Osteoblast (primary cell): ENCODE results near the gene ATXN7L1. TPM values are rescaled to one million over a fixed set of nuclear protein-coding genes. Genes with fewer than 3 reads are reported as not detected.

Experiments
- DNase-seq: peaks from one replicate; pipeline ENCODE4 v3.0.0; 2011; ENCODE audit warnings: low spot score, mixed read lengths; ENCODE audit not compliant: insufficient read length; ENCODE audit errors: missing footprints
- H2AFZ ChIP-seq: 2 replicates; pipeline ENCODE4 v1.6.0; 2011; ENCODE audit warnings: mild to moderate bottlenecking, low read length
- H3K27ac ChIP-seq: 2 replicates; pipeline ENCODE4 v1.5.1; 2011; ENCODE audit warnings: mild to moderate bottlenecking, low read depth, low read length, moderate library complexity
- H3K27me3 ChIP-seq: 2 replicates; pipeline ENCODE4 v1.6.0; 2012; ENCODE audit warnings: mild to moderate bottlenecking, control low read depth, inconsistent platforms, low read length, moderate library complexity; ENCODE audit not compliant: insufficient read depth
- H3K36me3 ChIP-seq: 2 replicates; pipeline ENCODE4 v1.5.1; 2011; ENCODE audit warnings: mild to moderate bottlenecking, low read length, control low read depth, moderate library complexity; ENCODE audit not compliant: insufficient read depth
- H3K4me1 ChIP-seq: 2 replicates; pipeline ENCODE4 v1.5.1; 2011; ENCODE audit warnings: mild to moderate bottlenecking, low read length, control low read depth, moderate library complexity; ENCODE audit not compliant: insufficient read depth
- H3K4me2 ChIP-seq: 2 replicates; pipeline ENCODE4 v1.6.0; 2011; ENCODE audit warnings: mild to moderate bottlenecking, low read length; ENCODE audit not compliant: insufficient read depth
- H3K4me3 ChIP-seq: fragments of 200-600 bp; sonication (generic); 3 replicates; pipeline ENCODE4 v1.5.1; 2012; ENCODE audit warnings: mild to moderate bottlenecking, low read length, inconsistent platforms; ENCODE audit not compliant: insufficient read depth
- H3K79me2 ChIP-seq: 2 replicates; pipeline ENCODE4 v1.6.0; 2012; ENCODE audit warnings: mild to moderate bottlenecking, low read length, control low read depth, inconsistent platforms; ENCODE audit not compliant: insufficient read depth
- H3K9me3 ChIP-seq: 2 replicates; pipeline ENCODE4 v1.5.1; 2011; ENCODE audit warnings: low read depth, low read length, control low read depth
- H4K20me1 ChIP-seq: 2 replicates; pipeline ENCODE4 v1.6.0; 2012; ENCODE audit warnings: mild to moderate bottlenecking, low read length, control low read depth; ENCODE audit not compliant: insufficient read depth
- total RNA-seq: library from RNA; depleted of rRNA; stranded (reverse); fragments of >200 nt; gene quantifications from 2 replicates; pipeline ENCODE4 v1.2.3, GENCODE V29; 2012
- TF ChIP-seq, protein P1 (sequence below): IDR thresholded peaks from 2 replicates; pipeline ENCODE4 v1.5.1; 2011; ENCODE audit warnings: mild to moderate bottlenecking, low read depth, low read length, moderate library complexity; ENCODE audit errors: extremely low read depth

The ATXN7L1 gene
- total RNA-seq, 1 donor, result 9.0 TPM

DNA sequence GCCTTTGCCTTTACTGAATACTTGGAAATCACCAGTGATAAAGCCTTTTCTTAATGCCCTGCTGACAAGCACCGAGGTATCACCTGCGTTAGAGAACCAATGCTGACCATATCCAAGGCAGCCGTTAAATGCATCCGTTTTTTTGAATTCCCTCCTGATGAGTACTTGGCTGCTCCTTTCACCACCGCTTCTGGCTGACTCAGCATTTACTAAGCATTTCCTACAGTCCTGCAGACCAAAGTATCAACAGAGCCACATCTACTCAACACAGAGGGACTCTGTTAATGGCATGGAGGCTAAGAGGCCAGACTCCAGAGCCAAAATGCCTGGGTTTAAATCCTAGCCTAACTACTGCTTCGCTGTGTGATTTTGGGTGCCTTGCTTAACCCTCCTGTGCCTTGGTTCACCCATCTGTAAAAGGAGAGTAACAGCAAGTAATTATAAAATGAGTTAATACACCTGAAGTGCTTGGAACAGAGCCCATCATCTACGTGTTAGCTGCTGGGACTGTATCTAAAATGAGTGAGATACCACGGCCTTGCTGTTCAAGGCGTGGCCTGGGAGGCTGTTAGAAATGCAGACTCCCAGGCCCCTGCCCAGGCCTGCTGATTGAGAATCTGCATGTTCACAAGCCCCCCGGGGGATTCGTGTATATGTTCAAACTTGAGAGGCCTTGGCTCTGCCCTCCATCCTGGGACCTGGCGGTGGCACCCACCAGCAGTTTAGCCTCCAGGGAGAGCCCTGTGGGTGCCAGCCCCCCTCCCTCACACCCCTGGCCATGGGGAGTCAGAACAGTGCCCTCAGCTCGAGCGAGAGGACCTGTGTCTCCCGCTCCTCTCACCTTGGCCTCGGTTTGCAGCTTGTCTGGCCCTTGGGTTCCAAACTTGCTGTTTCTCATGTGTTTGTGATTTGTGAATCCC, 264.3 kb downstream of the ATXN7L1 start:
- Histone ChIP-seq H3K9me3 (no peaks in the 10 kb centered on the region), H3K4me2 (no peak overlapping the region), H3K27ac (no peak overlapping the region), H3K4me3 (no peak overlapping the region), H3K27me3 (no peaks in the 10 kb centered on the region), H3K79me2 (no peaks in the 10 kb centered on the region), H3K4me1 (peaks cover 6% of the 10 kb centered on the region), H3K36me3 (peaks cover 4% of the 10 kb centered on the region), H2AFZ (no peak overlapping the region), H4K20me1 (no peaks in the 10 kb centered on the region)
- TF ChIP-seq, protein P1, sequence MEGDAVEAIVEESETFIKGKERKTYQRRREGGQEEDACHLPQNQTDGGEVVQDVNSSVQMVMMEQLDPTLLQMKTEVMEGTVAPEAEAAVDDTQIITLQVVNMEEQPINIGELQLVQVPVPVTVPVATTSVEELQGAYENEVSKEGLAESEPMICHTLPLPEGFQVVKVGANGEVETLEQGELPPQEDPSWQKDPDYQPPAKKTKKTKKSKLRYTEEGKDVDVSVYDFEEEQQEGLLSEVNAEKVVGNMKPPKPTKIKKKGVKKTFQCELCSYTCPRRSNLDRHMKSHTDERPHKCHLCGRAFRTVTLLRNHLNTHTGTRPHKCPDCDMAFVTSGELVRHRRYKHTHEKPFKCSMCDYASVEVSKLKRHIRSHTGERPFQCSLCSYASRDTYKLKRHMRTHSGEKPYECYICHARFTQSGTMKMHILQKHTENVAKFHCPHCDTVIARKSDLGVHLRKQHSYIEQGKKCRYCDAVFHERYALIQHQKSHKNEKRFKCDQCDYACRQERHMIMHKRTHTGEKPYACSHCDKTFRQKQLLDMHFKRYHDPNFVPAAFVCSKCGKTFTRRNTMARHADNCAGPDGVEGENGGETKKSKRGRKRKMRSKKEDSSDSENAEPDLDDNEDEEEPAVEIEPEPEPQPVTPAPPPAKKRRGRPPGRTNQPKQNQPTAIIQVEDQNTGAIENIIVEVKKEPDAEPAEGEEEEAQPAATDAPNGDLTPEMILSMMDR, result no peak
- DNase-seq, result peak; percentile 83

DNA sequence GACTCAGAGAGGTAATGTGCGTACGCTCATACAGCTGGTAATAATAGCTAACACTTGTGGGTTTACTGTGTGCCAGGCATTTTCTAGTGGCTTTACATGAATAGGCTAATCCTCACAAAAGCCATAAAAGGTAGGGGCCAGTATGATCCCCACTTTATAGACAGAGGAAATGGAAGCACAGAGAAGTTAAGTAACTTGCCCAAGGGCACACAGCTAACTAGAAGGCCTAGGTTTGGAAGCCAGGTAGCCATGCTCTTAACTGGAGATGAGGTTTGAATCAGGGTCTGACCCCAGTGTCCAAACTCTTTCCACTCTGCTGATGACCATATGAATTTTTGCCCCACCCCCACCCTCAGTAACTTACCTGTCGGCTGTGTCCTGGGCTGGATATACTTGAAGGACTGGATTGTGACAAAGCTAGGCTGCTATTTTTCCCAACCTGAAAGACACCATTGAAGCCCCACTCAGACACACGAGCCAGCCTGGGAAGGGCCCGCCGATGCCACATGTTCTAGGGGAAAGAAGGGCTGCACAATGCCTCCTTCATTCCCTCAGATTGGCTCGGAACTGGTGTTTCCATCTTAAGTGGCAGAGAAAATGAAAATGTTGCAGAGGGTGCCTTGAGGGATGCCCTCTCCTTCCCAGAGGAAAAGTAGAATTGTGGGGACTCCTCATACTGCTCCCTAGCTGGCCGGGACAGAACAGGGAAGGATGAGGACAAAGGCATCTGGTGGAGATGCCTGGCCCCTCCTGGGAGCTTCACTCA, 266.1 kb downstream of the ATXN7L1 start:
- Histone ChIP-seq H3K27ac (no peak overlapping the region), H3K4me1 (peaks cover 6% of the 10 kb centered on the region), H3K9me3 (no peaks in the 10 kb centered on the region), H4K20me1 (no peaks in the 10 kb centered on the region), H3K79me2 (no peaks in the 10 kb centered on the region), H2AFZ (no peak overlapping the region), H3K27me3 (no peaks in the 10 kb centered on the region), H3K4me3 (no peak overlapping the region), H3K4me2 (no peak overlapping the region), H3K36me3 (peaks cover 4% of the 10 kb centered on the region)
- TF ChIP-seq, protein P1, result no peak
- DNase-seq, result no peak

DNA sequence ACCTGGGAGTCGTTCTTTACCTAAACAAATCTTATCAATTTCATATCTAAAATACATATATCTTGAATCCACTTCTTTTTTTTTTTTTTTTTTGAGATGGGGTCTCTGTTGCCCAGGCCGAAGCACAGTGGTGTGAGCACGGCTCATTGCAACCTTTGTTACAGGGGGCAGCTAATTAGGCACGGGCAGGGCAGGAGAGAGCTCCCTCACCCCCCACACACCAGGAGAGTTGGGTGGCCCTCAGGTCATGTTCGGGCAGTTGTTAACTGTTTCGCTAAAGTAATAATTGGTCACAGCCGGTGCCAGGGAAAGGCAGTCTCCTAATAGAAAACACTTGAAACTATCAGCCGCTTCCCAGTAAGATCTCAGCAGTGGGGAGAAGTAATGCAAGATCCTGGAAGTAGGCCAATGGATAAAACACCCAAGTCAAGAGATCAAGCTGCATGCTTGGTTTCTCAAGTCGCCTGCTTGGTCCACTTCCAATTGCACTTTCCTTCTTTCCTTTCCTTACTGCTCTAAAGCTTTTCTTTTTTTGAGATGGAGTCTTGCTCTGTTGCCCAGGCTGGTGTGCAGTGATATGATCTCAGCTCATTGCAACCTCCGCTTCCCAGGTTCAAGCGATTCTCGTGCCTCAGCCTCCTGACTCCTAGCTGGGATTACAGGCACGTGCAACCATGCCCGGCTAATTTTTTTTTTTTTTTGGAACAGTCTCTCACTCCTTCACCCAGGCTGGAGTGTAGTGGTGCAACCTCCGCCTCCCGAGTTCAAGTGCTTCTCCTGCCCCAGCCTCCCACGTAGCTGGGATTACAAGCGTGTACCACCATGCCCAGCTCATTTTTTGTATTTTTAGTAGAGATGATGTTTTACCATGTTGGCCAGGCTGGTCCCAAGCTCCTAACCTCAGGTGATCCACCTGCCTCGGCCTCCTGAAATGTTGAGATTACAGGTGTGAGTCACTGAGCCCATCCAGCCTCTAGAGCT, 273.8 kb downstream of the ATXN7L1 start:
- DNase-seq, result no peak
- TF ChIP-seq, protein P1, result no peak

More for the DNA sequence above, 273.8 kb downstream of the ATXN7L1 start:
- Histone ChIP-seq H2AFZ (no peak overlapping the region), H3K4me2 (no peak overlapping the region), H3K4me1 (no peaks in the 10 kb centered on the region), H4K20me1 (no peaks in the 10 kb centered on the region), H3K79me2 (no peaks in the 10 kb centered on the region), H3K27me3 (no peaks in the 10 kb centered on the region), H3K27ac (no peak overlapping the region), H3K9me3 (no peaks in the 10 kb centered on the region), H3K36me3 (no peaks in the 10 kb centered on the region), H3K4me3 (no peak overlapping the region)
